C4-2B (cell line): Measurements from ENCODE around the gene NEDD4L.

ENCODE experiments used
- ZFX ChIP-seq: fragments of 450-650 bp; IDR thresholded peaks from 2 replicates; pipeline ENCODE4 v1.6.1; 2017
- TF ChIP-seq, protein P1 (sequence below): fragments of 450-650 bp; conservative IDR thresholded peaks from 2 replicates; pipeline ENCODE4 v1.5.1; 2017; ENCODE audit warnings: mild to moderate bottlenecking

DNA sequence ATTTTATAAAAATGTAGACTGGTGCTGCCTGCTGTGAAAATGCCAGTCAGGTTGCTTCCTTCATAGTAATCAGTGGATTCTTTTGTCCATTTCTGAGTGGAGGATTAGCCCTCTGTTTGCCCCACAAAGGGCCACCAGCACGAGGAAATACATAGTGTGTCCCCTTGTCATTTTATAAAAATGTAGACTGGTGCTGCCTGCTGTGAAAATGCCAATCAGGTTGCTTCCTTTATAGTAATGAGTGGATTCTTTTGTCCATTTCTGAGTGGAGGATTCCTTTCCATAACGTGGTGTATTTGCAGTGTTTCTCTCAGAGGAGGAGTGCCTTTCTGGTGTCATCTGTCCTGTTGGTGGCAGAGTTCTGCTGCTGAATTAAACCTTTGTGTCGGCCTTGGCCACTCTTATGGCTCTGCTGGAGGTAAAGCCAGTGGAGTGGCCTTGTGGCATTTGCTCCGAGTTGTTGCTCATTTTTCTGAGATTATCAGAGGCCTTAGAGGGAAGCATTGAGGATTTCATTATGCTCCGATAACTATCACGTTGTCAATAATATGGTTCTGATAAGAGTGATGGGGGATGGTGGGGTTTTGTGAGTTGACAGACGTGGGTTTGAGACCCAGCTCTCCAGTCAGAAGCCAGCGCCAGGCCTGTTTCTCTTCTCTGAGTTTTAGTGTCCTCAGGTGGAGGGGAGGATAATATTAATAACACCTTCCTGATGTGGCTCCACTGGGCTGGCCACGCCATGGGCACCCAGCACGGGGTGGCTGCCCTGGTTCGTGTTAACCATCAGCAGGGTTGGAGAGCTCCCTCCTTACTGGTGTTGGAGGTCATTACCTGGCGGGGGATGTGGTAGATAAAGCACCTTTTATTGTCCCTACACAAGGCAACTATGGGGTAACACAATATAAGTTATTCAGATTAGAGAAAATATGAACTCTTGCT is 96.6 kb downstream of the NEDD4L start:
- TF ChIP-seq, protein P1, sequence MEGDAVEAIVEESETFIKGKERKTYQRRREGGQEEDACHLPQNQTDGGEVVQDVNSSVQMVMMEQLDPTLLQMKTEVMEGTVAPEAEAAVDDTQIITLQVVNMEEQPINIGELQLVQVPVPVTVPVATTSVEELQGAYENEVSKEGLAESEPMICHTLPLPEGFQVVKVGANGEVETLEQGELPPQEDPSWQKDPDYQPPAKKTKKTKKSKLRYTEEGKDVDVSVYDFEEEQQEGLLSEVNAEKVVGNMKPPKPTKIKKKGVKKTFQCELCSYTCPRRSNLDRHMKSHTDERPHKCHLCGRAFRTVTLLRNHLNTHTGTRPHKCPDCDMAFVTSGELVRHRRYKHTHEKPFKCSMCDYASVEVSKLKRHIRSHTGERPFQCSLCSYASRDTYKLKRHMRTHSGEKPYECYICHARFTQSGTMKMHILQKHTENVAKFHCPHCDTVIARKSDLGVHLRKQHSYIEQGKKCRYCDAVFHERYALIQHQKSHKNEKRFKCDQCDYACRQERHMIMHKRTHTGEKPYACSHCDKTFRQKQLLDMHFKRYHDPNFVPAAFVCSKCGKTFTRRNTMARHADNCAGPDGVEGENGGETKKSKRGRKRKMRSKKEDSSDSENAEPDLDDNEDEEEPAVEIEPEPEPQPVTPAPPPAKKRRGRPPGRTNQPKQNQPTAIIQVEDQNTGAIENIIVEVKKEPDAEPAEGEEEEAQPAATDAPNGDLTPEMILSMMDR = peak; percentile 30
- no peak for TF ChIP-seq ZFX
